Measurements from ENCODE around the gene BANP.
"Not testable (repeated sequence)": the region's sequence is repeated elsewhere in the genome, so short reads cannot be mapped to it uniquely, and the experiment has no call there.

Gene BANP

DNA sequence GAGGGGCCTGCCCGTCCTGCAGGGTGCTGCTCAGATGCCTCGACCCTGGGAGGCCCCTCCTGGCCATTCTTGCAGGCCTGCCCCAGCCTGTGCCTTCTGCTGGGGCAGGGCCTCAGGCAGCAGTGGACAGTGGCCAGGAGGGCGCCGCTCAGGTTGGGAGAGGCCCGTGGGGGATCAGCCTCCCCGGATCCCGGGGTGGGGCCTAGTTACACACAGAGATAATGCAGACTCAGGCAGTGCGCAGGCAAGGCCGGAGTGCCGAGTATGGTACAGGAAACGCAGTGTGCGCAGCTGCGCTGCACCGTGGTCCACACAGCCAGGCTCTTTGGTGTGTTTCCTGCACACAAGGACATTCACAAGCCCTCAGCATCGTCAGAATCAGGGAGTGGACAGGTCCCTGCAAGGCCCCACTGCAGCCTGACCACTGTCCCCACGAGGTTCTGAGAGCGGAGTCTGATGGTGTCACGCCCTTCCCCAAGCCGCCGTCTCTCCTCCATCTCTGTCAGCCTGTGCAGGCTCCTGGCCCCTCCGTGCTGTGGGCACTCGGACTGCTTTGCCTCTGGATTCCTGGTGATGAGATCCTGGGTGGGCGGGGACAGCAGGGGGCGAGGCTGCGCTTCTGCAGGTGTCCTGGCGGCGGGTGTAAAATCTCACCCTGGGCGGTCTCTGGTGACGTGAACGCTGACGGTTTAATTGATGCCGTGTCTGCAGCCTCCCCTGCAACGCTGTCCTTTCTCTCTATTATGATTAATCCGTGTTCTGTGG, 141.7 kb downstream of the BANP start:
- not testable (repeated sequence) for H2BK5ac ChIP-seq (ENCODE audit: low read length); H3K9ac ChIP-seq (ENCODE audit: low read length); DNase-seq; H3K4me1 ChIP-seq (ENCODE audit: control insufficient read depth, low read depth, low read length); H3K4me2 ChIP-seq (ENCODE audit: low read length); H3K36me3 ChIP-seq (ENCODE audit: control insufficient read depth, insufficient read depth, low read length); H3K79me2 ChIP-seq (ENCODE audit: control insufficient read depth, insufficient read depth, low read length); H3K27ac ChIP-seq (ENCODE audit: low read depth, low read length); H3K56ac ChIP-seq (ENCODE audit: low read length); H4K5ac ChIP-seq (ENCODE audit: low read length); H3K27me3 ChIP-seq (ENCODE audit: insufficient read depth, low read length, poor library complexity); H2AK5ac ChIP-seq (ENCODE audit: low read length); H3K4me3 ChIP-seq (ENCODE audit: low read length); H3K4ac ChIP-seq (ENCODE audit: low read depth, low read length); H2BK15ac ChIP-seq (replicated peaks; ENCODE audit: low read depth); H4K8ac ChIP-seq (ENCODE audit: low read depth, low read length); H2BK120ac ChIP-seq (ENCODE audit: low read depth, low read length); H3K23ac ChIP-seq (ENCODE audit: low read length); H3K18ac ChIP-seq (ENCODE audit: low read length); H3K79me1 ChIP-seq (ENCODE audit: low read length)
- no CpG with 5 or more reads among the region's 34 CpGs for WGBS (ENCODE audit: extremely low coverage, insufficient coverage, low lambda C conversion rate)

DNA sequence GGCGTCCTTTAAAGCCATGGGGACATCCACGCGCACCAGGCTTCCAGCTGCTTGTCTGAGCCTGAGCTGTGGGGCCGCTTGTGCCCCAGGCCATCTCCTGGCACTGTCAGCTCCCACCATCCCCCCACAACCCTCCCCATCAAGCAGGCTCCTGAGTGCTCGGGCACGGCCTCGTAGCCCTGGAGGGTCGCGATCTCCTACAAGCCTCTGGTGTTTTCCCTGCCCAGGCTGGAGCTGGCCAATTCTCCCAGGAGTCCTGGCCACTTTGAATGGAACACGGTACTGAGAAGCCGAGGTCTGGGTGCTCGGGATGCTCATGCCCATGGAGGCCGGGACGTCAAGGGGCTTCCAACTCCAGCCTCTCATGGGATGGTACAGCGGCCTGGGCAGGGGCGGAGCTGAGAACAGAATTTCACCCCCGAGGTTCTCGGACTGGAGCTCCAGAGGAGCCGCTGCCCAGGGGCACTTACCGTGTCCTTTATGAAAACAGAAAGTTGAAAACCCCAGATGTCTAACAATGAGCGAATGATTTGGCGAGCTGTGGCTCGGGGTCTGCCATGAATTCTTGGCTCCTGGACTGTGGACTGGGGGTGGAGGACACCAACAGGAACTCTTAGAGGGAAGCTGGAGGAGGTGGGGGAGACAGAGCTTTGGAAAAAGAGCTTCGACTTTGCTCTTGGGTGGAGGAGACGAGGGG, 142.5 kb downstream of the BANP start:
- H3K23ac ChIP-seq (ENCODE audit: low read length); H4K5ac ChIP-seq (ENCODE audit: low read length); H3K18ac ChIP-seq (ENCODE audit: low read length); DNase-seq; H3K4me1 ChIP-seq (ENCODE audit: control insufficient read depth, low read depth, low read length); H2BK15ac ChIP-seq (replicated peaks; ENCODE audit: low read depth); H3K36me3 ChIP-seq (ENCODE audit: control insufficient read depth, insufficient read depth, low read length); H3K56ac ChIP-seq (ENCODE audit: low read length); H2AK5ac ChIP-seq (ENCODE audit: low read length); H2BK120ac ChIP-seq (ENCODE audit: low read depth, low read length); H3K79me2 ChIP-seq (ENCODE audit: control insufficient read depth, insufficient read depth, low read length); H3K4ac ChIP-seq (ENCODE audit: low read depth, low read length); H2BK5ac ChIP-seq (ENCODE audit: low read length); H4K8ac ChIP-seq (ENCODE audit: low read depth, low read length); H3K4me3 ChIP-seq (ENCODE audit: low read length); H3K9ac ChIP-seq (ENCODE audit: low read length); H3K79me1 ChIP-seq (ENCODE audit: low read length); H3K27ac ChIP-seq (ENCODE audit: low read depth, low read length); H3K4me2 ChIP-seq (ENCODE audit: low read length); H3K27me3 ChIP-seq (ENCODE audit: insufficient read depth, low read length, poor library complexity): not testable (repeated sequence)
- WGBS (ENCODE audit: extremely low coverage, insufficient coverage, low lambda C conversion rate): no CpG with 5 or more reads among the region's 25 CpGs

DNA sequence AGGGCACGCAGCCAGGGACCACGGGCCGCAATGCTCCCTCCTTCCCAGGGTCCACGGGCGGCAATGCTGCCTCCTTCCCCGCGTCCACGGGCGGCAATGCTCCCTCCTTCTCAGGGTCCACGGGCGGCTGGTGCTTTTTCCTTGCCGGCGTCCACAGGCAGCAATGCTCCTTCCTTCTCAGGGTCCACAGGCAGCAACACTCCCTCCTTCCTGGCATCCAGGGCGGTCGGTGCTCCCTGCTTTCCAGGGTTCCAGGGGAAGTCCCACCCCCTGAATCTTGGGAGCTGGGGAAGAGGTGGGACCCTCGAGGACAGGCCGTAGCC, 143.0 kb downstream of the BANP start:
- not testable (repeated sequence) for H3K18ac ChIP-seq (ENCODE audit: low read length); H3K4ac ChIP-seq (ENCODE audit: low read depth, low read length); H3K4me3 ChIP-seq (ENCODE audit: low read length); H4K8ac ChIP-seq (ENCODE audit: low read depth, low read length); H3K27me3 ChIP-seq (ENCODE audit: insufficient read depth, low read length, poor library complexity); H3K79me1 ChIP-seq (ENCODE audit: low read length); H3K9ac ChIP-seq (ENCODE audit: low read length); H2AK5ac ChIP-seq (ENCODE audit: low read length); H3K4me2 ChIP-seq (ENCODE audit: low read length); H2BK5ac ChIP-seq (ENCODE audit: low read length); H3K4me1 ChIP-seq (ENCODE audit: control insufficient read depth, low read depth, low read length); H3K79me2 ChIP-seq (ENCODE audit: control insufficient read depth, insufficient read depth, low read length); H3K56ac ChIP-seq (ENCODE audit: low read length); H3K23ac ChIP-seq (ENCODE audit: low read length); H2BK120ac ChIP-seq (ENCODE audit: low read depth, low read length); H2BK15ac ChIP-seq (replicated peaks; ENCODE audit: low read depth); DNase-seq; H4K5ac ChIP-seq (ENCODE audit: low read length); H3K36me3 ChIP-seq (ENCODE audit: control insufficient read depth, insufficient read depth, low read length); H3K27ac ChIP-seq (ENCODE audit: low read depth, low read length)
- no CpG with 5 or more reads among the region's 17 CpGs for WGBS (ENCODE audit: extremely low coverage, insufficient coverage, low lambda C conversion rate)

DNA sequence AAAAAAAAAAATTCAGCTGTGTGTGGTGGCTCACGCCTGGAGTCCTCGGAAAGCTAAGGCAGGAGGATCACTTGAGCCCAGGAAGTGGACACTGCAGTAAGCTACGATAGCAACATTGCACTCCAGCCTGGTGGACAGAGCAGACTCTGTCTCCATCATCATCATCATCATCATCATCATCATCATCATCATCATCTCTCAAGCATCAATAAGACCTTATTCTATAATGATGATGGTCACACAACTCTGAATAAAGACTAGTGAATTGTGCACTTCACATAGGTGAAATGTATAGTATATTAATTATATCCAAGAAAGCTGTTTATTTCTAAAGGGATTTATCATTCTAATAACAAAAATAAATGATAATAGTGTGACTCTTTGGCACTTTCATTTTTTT, 143.7 kb downstream of the BANP start:
- no CpG with 5 or more reads among the region's 3 CpGs for WGBS (ENCODE audit: extremely low coverage, insufficient coverage, low lambda C conversion rate)

DNA sequence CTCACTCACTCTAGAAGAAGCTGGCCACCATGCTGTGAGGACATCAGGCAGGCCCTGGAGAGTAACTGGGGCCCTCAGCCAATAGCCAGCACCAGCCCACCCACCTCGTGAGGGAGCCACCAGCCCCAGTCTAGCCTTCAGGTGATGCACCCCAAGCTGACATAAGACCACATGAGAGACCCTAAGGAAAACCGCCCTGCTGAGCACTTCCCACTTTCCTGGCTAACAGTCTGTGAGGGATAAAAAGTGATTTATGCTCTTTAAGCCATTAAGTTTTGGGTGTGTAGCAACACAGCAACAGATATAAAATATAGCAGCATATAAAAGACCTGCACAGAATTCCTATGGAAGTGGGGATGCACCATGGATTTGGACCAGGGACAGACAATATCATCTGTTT, 145.4 kb downstream of the BANP start:
- not testable (repeated sequence) for H3K79me2 ChIP-seq (ENCODE audit: control insufficient read depth, insufficient read depth, low read length); H2AK5ac ChIP-seq (ENCODE audit: low read length); H3K9ac ChIP-seq (ENCODE audit: low read length); H2BK5ac ChIP-seq (ENCODE audit: low read length); H3K56ac ChIP-seq (ENCODE audit: low read length); H4K8ac ChIP-seq (ENCODE audit: low read depth, low read length); H3K4ac ChIP-seq (ENCODE audit: low read depth, low read length); H2BK120ac ChIP-seq (ENCODE audit: low read depth, low read length); H3K27me3 ChIP-seq (ENCODE audit: insufficient read depth, low read length, poor library complexity); DNase-seq; H2BK15ac ChIP-seq (replicated peaks; ENCODE audit: low read depth); H3K4me2 ChIP-seq (ENCODE audit: low read length); H4K5ac ChIP-seq (ENCODE audit: low read length); H3K36me3 ChIP-seq (ENCODE audit: control insufficient read depth, insufficient read depth, low read length); H3K23ac ChIP-seq (ENCODE audit: low read length); H3K79me1 ChIP-seq (ENCODE audit: low read length); H3K4me1 ChIP-seq (ENCODE audit: control insufficient read depth, low read depth, low read length); H3K18ac ChIP-seq (ENCODE audit: low read length); H3K27ac ChIP-seq (ENCODE audit: low read depth, low read length); H3K4me3 ChIP-seq (ENCODE audit: low read length)
- no CpG with 5 or more reads among the region's 2 CpGs for WGBS (ENCODE audit: extremely low coverage, insufficient coverage, low lambda C conversion rate)

More for the DNA sequence above, 143.7 kb downstream of the BANP start:
- not testable (repeated sequence) for H3K23ac ChIP-seq (ENCODE audit: low read length); H2BK5ac ChIP-seq (ENCODE audit: low read length); DNase-seq; H4K5ac ChIP-seq (ENCODE audit: low read length); H3K9ac ChIP-seq (ENCODE audit: low read length); H3K18ac ChIP-seq (ENCODE audit: low read length); H3K27me3 ChIP-seq (ENCODE audit: insufficient read depth, low read length, poor library complexity); H3K4me1 ChIP-seq (ENCODE audit: control insufficient read depth, low read depth, low read length); H2BK15ac ChIP-seq (replicated peaks; ENCODE audit: low read depth); H3K4me2 ChIP-seq (ENCODE audit: low read length); H3K27ac ChIP-seq (ENCODE audit: low read depth, low read length); H3K4me3 ChIP-seq (ENCODE audit: low read length); H3K79me1 ChIP-seq (ENCODE audit: low read length); H2AK5ac ChIP-seq (ENCODE audit: low read length); H3K79me2 ChIP-seq (ENCODE audit: control insufficient read depth, insufficient read depth, low read length); H2BK120ac ChIP-seq (ENCODE audit: low read depth, low read length); H3K4ac ChIP-seq (ENCODE audit: low read depth, low read length); H4K8ac ChIP-seq (ENCODE audit: low read depth, low read length); H3K56ac ChIP-seq (ENCODE audit: low read length); H3K36me3 ChIP-seq (ENCODE audit: control insufficient read depth, insufficient read depth, low read length)

Data from mesendoderm (in vitro differentiated cells).